Heart right ventricle (tissue), 16 donors: Measurements from ENCODE around the gene FOXC2. TPM values are rescaled to one million over a fixed set of nuclear protein-coding genes. Genes with fewer than 3 reads are reported as not detected.

Source experiments
- ATAC-seq, 8 donors: fragments of 200-7000 bp; cut with Tn5 transposase; one replicate each; pipeline ENCODE4 v1.9.1; 2020; ENCODE audit warnings: mild to moderate bottlenecking in 8 of 8, moderate library complexity in 8 of 8, moderate number of reproducible peaks in 1 of 8
- DNase-seq, 2 donors: peaks; one replicate each; pipeline ENCODE4 v3.0.0-alpha.2; 2020
- H3K27ac ChIP-seq, 10 donors: fragments of 200-600 bp; sonication (generic) in 2 of 10; one replicate each; pipeline versions ENCODE4 v1.5.0 to v1.8.0; 2020 to 2022; ENCODE audit warnings: mild to moderate bottlenecking in 3 of 10
- H3K27me3 ChIP-seq, 7 donors: fragments of 200-600 bp; one replicate each; pipeline ENCODE4 v1.8.0; 2021 to 2022; ENCODE audit warnings: mild to moderate bottlenecking in 2 of 7
- H3K36me3 ChIP-seq, 9 donors: fragments of 200-600 bp; sonication (generic) in 1 of 9; one replicate each; pipeline versions ENCODE4 v1.5.0 to v1.8.0; 2020 to 2022; ENCODE audit warnings: mild to moderate bottlenecking in 2 of 9
- H3K4me1 ChIP-seq, 9 donors: fragments of 200-600 bp; sonication (generic) in 1 of 9; one replicate each; pipeline versions ENCODE4 v1.5.0 to v1.8.0; 2020 to 2022; ENCODE audit warnings: mild to moderate bottlenecking in 4 of 9
- H3K4me3 ChIP-seq, 10 donors: fragments of 200-600 bp; sonication (generic) in 2 of 10; one replicate each; pipeline versions ENCODE4 v1.5.0 to v1.8.0; 2020 to 2022; ENCODE audit warnings: mild to moderate bottlenecking in 7 of 10, moderate library complexity in 2 of 10
- H3K9me3 ChIP-seq, 11 donors: fragments of 200-600 bp in 10 of 11; sonication (generic) in 2 of 11; one replicate each; pipeline versions ENCODE4 v1.5.0 to v1.8.0; 2013 to 2022; ENCODE audit warnings: mild to moderate bottlenecking in 2 of 11, control low read depth in 1 of 11, moderate library complexity in 1 of 11
- WGBS, 2 donors: extraction: QIAGEN DNeasy Blood & Tissue Kit; methylation state at CpG; one replicate each; pipeline ENCODE4 v1.1.7; 2013; ENCODE audit warnings: inconsistent platforms in 1 of 2; 5-methylcytosine and 5-hydroxymethylcytosine counted together
- intact Hi-C, 10 donors: fragments of 100-400 bp; cut with DNase I; formaldehyde crosslinking; loops; one replicate each; pipeline versions ENCODE4 v1.11.1 to v1.14.2; 2022
- polyA plus RNA-seq, 2 donors: library from polyadenylated mRNA; stranded (reverse); fragments of 200-250 nt; gene quantifications; one replicate each; pipeline ENCODE4 v1.2.3, GENCODE V29; 2013
- total RNA-seq, 10 donors: library from RNA; stranded (reverse); fragmentation: NEBNext Ultra II Directional in 3 of 10; extraction: Animal tissue kit (Norgen Biotek cat#: 25700) in 3 of 10; gene quantifications; one replicate each; pipeline versions ENCODE4 v1.2.1 to v1.2.4, GENCODE V29; 2021 to 2023
- TF ChIP-seq, protein P1 (sequence below), 9 donors: fragments of 200-600 bp; sonication (generic) in 2 of 9; IDR thresholded peaks; one replicate each; pipeline versions ENCODE4 v1.5.0 to v1.8.0; 2021 to 2022; ENCODE audit warnings: antibody characterized with exemption in 9 of 9, mild to moderate bottlenecking in 5 of 9, moderate library complexity in 1 of 9
- donor health status: Arrhythmogenic right ventricular cardiomyopathy.
- donor health status: ischemic (EF 13 %, LVEDD 7.1; RV severe dilation, severe dysfunction).
- donor health status: healthy with polysubstance abuse.
- donor health status: DM: no; HTN: yes; CAD: no.
- donor health status: DM: no; HTN: no; CAD: no.
- donor health status: ischemic (EF 25% LVEDD 6.9; RV normal size, moderate dysfunction).
- donor health status: ischemic (EF 25% LVEDD 5.7; RV mildly dilated, moderate dysfunction).
- donor health status: healthy.
- donor health status: DM: yes; HTN: yes; CAD: no.
- donor health status: Ischemic cardiomyopathy.
- donor health status: ischemic (EF 35%, LVEDD 5.7; RV mildly dilated, moderate dysfunction).
- donor health status: nonischemic (EF 11% LVEDD 7.7; RV severe dilation, severe dysfunction).
- donor health status: DM: yes; HTN: yes; CAD: no.
- donor health status: PGD.
- donor health status: ischemic (EF 29% LVEDD 5.4; RV normal size, mild dysfunction).
- donor health status: nonischemic (EF 23%, LVEDD 6.1; RV moderate dilation, normal function).

Gene FOXC2
- total and polyA plus RNA-seq, 12 donors: 0.66 to 2.2 (median 1.6) TPM

- DNase-seq (no peak), ATAC-seq (no peak)
- peak overlapping the region in 5 of 10 donors; percentile 13 to 90 (median 82) for H3K27ac ChIP-seq
- WGBS, 2 donors: 60 to 67% methylated on average over 12 of the region's 12 CpGs
- peaks cover 7 to 100% (median 93%) of the 10 kb centered on the region in 7 donors for H3K27me3 ChIP-seq
- peak overlapping the region in 8 of 10 donors; percentile 33 to 66 (median 60) for H3K4me3 ChIP-seq
- intact Hi-C loops: loop anchor here in 6 of 10 donors (5.0 to 10.0 kb wide), 4 partner anchors 93 to 263 kb away; no protein-coding TSS in a partner anchor
- H3K36me3 ChIP-seq: no peaks in the 10 kb centered on the region
- peaks cover 0 to 46% (median 17%) of the 10 kb centered on the region in 9 donors for H3K4me1 ChIP-seq
- TF ChIP-seq, protein P1, sequence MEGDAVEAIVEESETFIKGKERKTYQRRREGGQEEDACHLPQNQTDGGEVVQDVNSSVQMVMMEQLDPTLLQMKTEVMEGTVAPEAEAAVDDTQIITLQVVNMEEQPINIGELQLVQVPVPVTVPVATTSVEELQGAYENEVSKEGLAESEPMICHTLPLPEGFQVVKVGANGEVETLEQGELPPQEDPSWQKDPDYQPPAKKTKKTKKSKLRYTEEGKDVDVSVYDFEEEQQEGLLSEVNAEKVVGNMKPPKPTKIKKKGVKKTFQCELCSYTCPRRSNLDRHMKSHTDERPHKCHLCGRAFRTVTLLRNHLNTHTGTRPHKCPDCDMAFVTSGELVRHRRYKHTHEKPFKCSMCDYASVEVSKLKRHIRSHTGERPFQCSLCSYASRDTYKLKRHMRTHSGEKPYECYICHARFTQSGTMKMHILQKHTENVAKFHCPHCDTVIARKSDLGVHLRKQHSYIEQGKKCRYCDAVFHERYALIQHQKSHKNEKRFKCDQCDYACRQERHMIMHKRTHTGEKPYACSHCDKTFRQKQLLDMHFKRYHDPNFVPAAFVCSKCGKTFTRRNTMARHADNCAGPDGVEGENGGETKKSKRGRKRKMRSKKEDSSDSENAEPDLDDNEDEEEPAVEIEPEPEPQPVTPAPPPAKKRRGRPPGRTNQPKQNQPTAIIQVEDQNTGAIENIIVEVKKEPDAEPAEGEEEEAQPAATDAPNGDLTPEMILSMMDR (IDR thresholded peaks at IDR 0.05): no peak
- no peaks in the 10 kb centered on the region for H3K9me3 ChIP-seq
Measured at GRCh38 chr16:86572041-86572521, 5.5 kb downstream of the FOXC2 start.

GRCh38 chr16:86572606-86573005 lies 6.0 kb downstream of the FOXC2 start:
- H3K4me3 ChIP-seq: peak overlapping the region in 1 of 10 donors; percentile 64
- H3K9me3 ChIP-seq: no peaks in the 10 kb centered on the region
- H3K27me3 ChIP-seq: peaks cover 7 to 100% (median 93%) of the 10 kb centered on the region in 7 donors
- no peak for DNase-seq
- peak overlapping the region in 3 of 10 donors; percentile 25 to 90 (median 86) for H3K27ac ChIP-seq
- no peaks in the 10 kb centered on the region for H3K36me3 ChIP-seq
- TF ChIP-seq, protein P1 (IDR thresholded peaks at IDR 0.05): no peak
- WGBS, 2 donors: 81 to 85% methylated on average over 8 of the region's 8 CpGs
- peaks cover 0 to 49% (median 20%) of the 10 kb centered on the region in 9 donors for H3K4me1 ChIP-seq
- intact Hi-C loops: loop anchor here in 6 of 10 donors (5.0 to 10.0 kb wide), 4 partner anchors 92 to 262 kb away; no protein-coding TSS in a partner anchor
- ATAC-seq: no peak

DNA sequence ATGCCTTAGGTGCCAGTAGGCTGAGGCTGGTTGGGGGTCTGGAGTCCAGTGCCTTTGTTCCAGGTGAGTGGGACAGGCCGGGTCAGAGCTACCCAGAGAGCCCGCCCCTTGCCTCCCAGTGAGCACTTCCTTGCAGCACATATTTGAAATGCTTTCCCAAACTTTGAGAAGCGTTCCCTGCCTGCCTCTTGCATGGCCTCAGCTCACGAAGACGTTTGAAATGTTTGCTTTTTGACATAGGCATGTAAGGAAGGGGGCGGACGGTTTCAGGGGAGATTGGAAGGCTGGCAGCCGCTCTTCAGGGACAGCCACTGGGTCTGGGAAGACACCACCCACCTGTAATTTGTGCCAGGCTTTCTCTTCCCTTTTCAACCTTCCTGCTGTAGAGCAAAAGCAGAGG lies 6.6 kb downstream of the FOXC2 start:
- intact Hi-C loops: loop anchor here in 6 of 10 donors (5.0 to 10.0 kb wide), 4 partner anchors 92 to 262 kb away; no protein-coding TSS in a partner anchor
- peak overlapping the region in 3 of 10 donors; percentile 16 to 90 (median 25) for H3K27ac ChIP-seq
- H3K4me3 ChIP-seq: no peak overlapping the region
- DNase-seq (no peak), ATAC-seq (no peak)
- H3K27me3 ChIP-seq: peaks cover 7 to 100% (median 96%) of the 10 kb centered on the region in 7 donors
- peaks cover 0 to 54% (median 21%) of the 10 kb centered on the region in 9 donors for H3K4me1 ChIP-seq
- no peaks in the 10 kb centered on the region for H3K9me3 ChIP-seq
- TF ChIP-seq, protein P1 (IDR thresholded peaks at IDR 0.05): no peak
- H3K36me3 ChIP-seq: no peaks in the 10 kb centered on the region
- WGBS, 2 donors: 51 to 64% methylated on average over 8 of the region's 8 CpGs

DNA sequence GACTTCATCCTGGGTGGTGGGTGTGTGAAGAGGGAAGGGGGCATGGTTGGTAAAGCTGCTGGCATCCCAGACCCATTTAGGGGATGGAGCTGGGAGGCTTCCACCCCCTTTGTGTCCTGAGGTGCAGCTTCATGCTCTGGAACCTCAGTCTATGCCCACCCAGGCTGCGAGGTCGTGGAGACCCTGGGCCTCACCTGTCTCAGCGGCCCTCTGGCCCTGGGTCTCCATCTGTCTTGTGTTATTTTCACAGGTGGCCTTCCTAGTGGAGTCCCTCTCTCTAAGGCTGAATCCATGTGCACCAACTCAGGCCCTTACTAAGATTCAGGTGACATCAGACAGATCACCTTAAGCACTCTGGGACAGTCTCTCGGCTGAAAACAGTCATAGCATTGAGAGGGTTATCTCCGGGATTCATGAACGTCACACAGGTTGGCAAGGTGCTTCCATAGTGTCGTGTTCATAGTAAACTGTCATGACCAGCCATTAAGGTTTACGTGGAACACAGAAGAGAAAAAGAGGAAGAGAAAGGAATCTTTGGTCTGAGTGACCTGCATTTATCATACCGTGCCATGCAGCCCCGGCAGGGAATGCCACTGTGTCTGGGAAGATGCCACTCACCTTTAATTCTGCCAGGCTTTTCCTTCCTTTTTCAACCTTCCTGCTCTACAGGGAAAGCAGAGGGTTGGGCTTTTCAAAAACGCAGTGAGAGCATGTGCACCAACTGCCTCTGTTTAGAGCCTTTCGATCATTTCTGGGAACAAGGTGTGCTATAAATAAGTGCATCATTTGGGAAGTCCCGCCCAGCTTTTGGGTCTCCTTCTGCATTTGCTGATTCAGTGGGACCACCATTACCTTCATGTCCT lies 7.2 kb downstream of the FOXC2 start:
- no peak for DNase-seq
- TF ChIP-seq, protein P1 (IDR thresholded peaks at IDR 0.05): no peak
- WGBS, 2 donors: 64 to 72% methylated on average over 13 of the region's 13 CpGs
- no peak for ATAC-seq
- no peak overlapping the region for H3K4me3 ChIP-seq
- no peaks in the 10 kb centered on the region for H3K36me3 ChIP-seq
- H3K27me3 ChIP-seq: peaks cover 7 to 100% (median 97%) of the 10 kb centered on the region in 7 donors
- H3K27ac ChIP-seq: peak overlapping the region in 6 of 10 donors; percentile 6 to 81 (median 36)
- peaks cover 0 to 59% (median 27%) of the 10 kb centered on the region in 9 donors for H3K4me1 ChIP-seq
- no peaks in the 10 kb centered on the region for H3K9me3 ChIP-seq
- intact Hi-C loops: loop anchor here in 6 of 10 donors (5.0 to 10.0 kb wide), 4 partner anchors 91 to 261 kb away; no protein-coding TSS in a partner anchor
